HG02973 (cell line): ENCODE results near the gene MT1G.
"Not testable (repeated sequence)": the region's sequence is repeated elsewhere in the genome, so short reads cannot be mapped to it uniquely, and the experiment has no call there.

Experiments used
- ATAC-seq: cut with Tn5 transposase; IDR thresholded peaks from one replicate; pipeline ENCODE4 v1.9.1; 2021; ENCODE audit warnings: moderate library complexity; ENCODE audit not compliant: unreplicated experiment

Gene MT1G

GRCh38 chr16:56665286-56666261 lies 2.3 kb downstream of the MT1G start:
- not testable (repeated sequence) for ATAC-seq

- no peak for ATAC-seq
Observed at GRCh38 chr16:56664506-56664905, 3.4 kb downstream of the MT1G start.

GRCh38 chr16:56662357-56663354 lies 5.2 kb downstream of the MT1G start:
- ATAC-seq = no peak

- ATAC-seq = no peak
Observed at GRCh38 chr16:56658327-56658875, 9.5 kb downstream of the MT1G start.

GRCh38 chr16:56657555-56658326 lies 10.1 kb downstream of the MT1G start, which contains the start of gene MT1F:
MT1F (plus strand) TSS chr16:56657959; CDS start chr16:56658059, 100 bp downstream.
- ATAC-seq = no peak

GRCh38 chr16:56653218-56653617 lies 14.6 kb downstream of the MT1G start:
- ATAC-seq = no peak

- ATAC-seq = no peak
Observed at GRCh38 chr16:56652600-56652999, 15.3 kb downstream of the MT1G start.

- ATAC-seq = no peak
Observed at GRCh38 chr16:56651586-56651985, 16.3 kb downstream of the MT1G start, which contains the start of gene MT1B. MT1B (plus strand) TSS chr16:56651886; CDS start chr16:56651954, 68 bp downstream.

- no peak for ATAC-seq
Observed at GRCh38 chr16:56649820-56650219, 18.0 kb downstream of the MT1G start.

- no peak for ATAC-seq
Observed at GRCh38 chr16:56649271-56649670, 18.6 kb downstream of the MT1G start.

GRCh38 chr16:56647641-56648431 lies 20.0 kb downstream of the MT1G start:
- no peak for ATAC-seq

- ATAC-seq = no peak
Observed at GRCh38 chr16:56645838-56646237, 22.0 kb downstream of the MT1G start.

GRCh38 chr16:56645311-56645710 lies 22.6 kb downstream of the MT1G start:
- no peak for ATAC-seq

GRCh38 chr16:56643833-56644232 lies 24.0 kb downstream of the MT1G start:
- no peak for ATAC-seq

- ATAC-seq = peak; percentile 51
Observed at GRCh38 chr16:56643080-56643778, 24.6 kb downstream of the MT1G start.

- no peak for ATAC-seq
Observed at GRCh38 chr16:56641166-56641565, 26.7 kb downstream of the MT1G start.

- ATAC-seq = no peak
Observed at GRCh38 chr16:56640076-56640475, 27.8 kb downstream of the MT1G start.

GRCh38 chr16:56639045-56639444 lies 28.8 kb downstream of the MT1G start:
- ATAC-seq = no peak
